Osteocyte (in vitro differentiated cells): ENCODE data around the gene NHLRC4. TPM values are rescaled to one million over a fixed set of nuclear protein-coding genes. Genes with fewer than 3 reads are reported as not detected.

Experiments used
- DNase-seq: peaks from one replicate; pipeline ENCODE4 v3.0.0; 2021; ENCODE audit warnings: mixed read lengths; ENCODE audit not compliant: unreplicated experiment; ENCODE audit errors: extremely low spot score
- H3K27ac Mint-ChIP-seq: one replicate; pipeline ENCODE4 v1.8.0; 2021; ENCODE audit warnings: mild to moderate bottlenecking, mixed read lengths; ENCODE audit not compliant: unreplicated experiment
- H3K27me3 Mint-ChIP-seq: one replicate; pipeline ENCODE4 v1.8.0; 2021; ENCODE audit warnings: mixed read lengths; ENCODE audit not compliant: unreplicated experiment
- H3K36me3 Mint-ChIP-seq: one replicate; pipeline ENCODE4 v1.8.0; 2021; ENCODE audit warnings: mixed read lengths; ENCODE audit not compliant: unreplicated experiment
- H3K4me1 Mint-ChIP-seq: one replicate; pipeline ENCODE4 v1.8.0; 2021; ENCODE audit warnings: mixed read lengths; ENCODE audit not compliant: unreplicated experiment
- H3K4me3 Mint-ChIP-seq: one replicate; pipeline ENCODE4 v1.8.0; 2021; ENCODE audit warnings: mild to moderate bottlenecking, moderate library complexity, mixed read lengths; ENCODE audit not compliant: unreplicated experiment
- H3K9me3 Mint-ChIP-seq: one replicate; pipeline ENCODE4 v1.8.0; 2021; ENCODE audit warnings: mixed read lengths; ENCODE audit not compliant: unreplicated experiment
- CTCF ChIP-seq: fragments of 200-600 bp; sonication (generic); IDR thresholded peaks from 2 replicates; pipeline ENCODE4 v1.5.0; 2021; ENCODE audit warnings: antibody characterized with exemption, mild to moderate bottlenecking, moderate library complexity
- total RNA-seq: library from RNA; stranded (reverse); gene quantifications from 2 replicates; pipeline ENCODE4 v1.2.1, GENCODE V29; 2021

The NHLRC4 gene
- total RNA-seq, 1 donor from 2014 or later, result 1.7 TPM

GRCh38 chr16:563072-563644 lies 3.6 kb upstream of the NHLRC4 start:
- Mint-ChIP-seq H3K27ac (no peak overlapping the region), H3K4me1 (peaks cover 20% of the 10 kb centered on the region), H3K4me3 (no peak overlapping the region), H3K27me3 (peaks cover 2% of the 10 kb centered on the region), H3K9me3 (no peaks in the 10 kb centered on the region), H3K36me3 (no peaks in the 10 kb centered on the region)
- no peak for DNase-seq
- no peak for TF ChIP-seq CTCF

- no peaks in the 10 kb centered on the region for H3K36me3 Mint-ChIP-seq
- no peak for TF ChIP-seq CTCF
- H3K27ac Mint-ChIP-seq, result no peak overlapping the region
- DNase-seq, result no peak
- H3K4me3 Mint-ChIP-seq, result no peak overlapping the region
- H3K4me1 Mint-ChIP-seq, result peaks cover 22% of the 10 kb centered on the region
- H3K9me3 Mint-ChIP-seq, result no peaks in the 10 kb centered on the region
- no peaks in the 10 kb centered on the region for H3K27me3 Mint-ChIP-seq
Observed at GRCh38 chr16:564690-565418, 2.0 kb upstream of the NHLRC4 start.

GRCh38 chr16:565419-566330 lies 1.1 kb upstream of the NHLRC4 start:
- no peaks in the 10 kb centered on the region for H3K27me3 Mint-ChIP-seq
- DNase-seq, result no peak
- H3K27ac Mint-ChIP-seq, result no peak overlapping the region
- H3K4me3 Mint-ChIP-seq, result no peak overlapping the region
- H3K36me3 Mint-ChIP-seq, result no peaks in the 10 kb centered on the region
- no peaks in the 10 kb centered on the region for H3K9me3 Mint-ChIP-seq
- H3K4me1 Mint-ChIP-seq, result peaks cover 23% of the 10 kb centered on the region
- no peak for TF ChIP-seq CTCF

GRCh38 chr16:567373-568256 lies 810 bp downstream of the NHLRC4 start:
- Mint-ChIP-seq H3K27ac (no peak overlapping the region), H3K36me3 (no peaks in the 10 kb centered on the region), H3K9me3 (no peaks in the 10 kb centered on the region), H3K4me3 (no peak overlapping the region), H3K27me3 (no peaks in the 10 kb centered on the region), H3K4me1 (peaks cover 32% of the 10 kb centered on the region)
- TF ChIP-seq CTCF, result no peak
- DNase-seq, result no peak
